BJ (cell line): Measurements from ENCODE around the gene IL1RAP. TPM values are rescaled to one million over a fixed set of nuclear protein-coding genes. Genes with fewer than 3 reads are reported as not detected.

Source experiments
- CTCF ChIA-PET: fragments of 350-600 bp; formaldehyde crosslinking; extraction: SDS; loops from one replicate; lab custom pipeline; 2021; ENCODE audit warnings: antibody characterized with exemption, inconsistent platforms; lab: Yijun Ruan, JAX
- POLR2A ChIA-PET: fragments of 300-600 bp; sonication (Branson Sonifier 250); formaldehyde crosslinking; extraction: SDS; loops from one replicate; lab custom pipeline; 2021; ENCODE audit warnings: antibody characterized with exemption; lab: Charles Lee
- DNase-seq: peaks from one replicate; pipeline ENCODE4 v3.0.0-alpha.2; 2011; ENCODE audit warnings: low read depth
- H3K27me3 ChIP-seq: 2 replicates; pipeline ENCODE4 v1.6.0; 2011; ENCODE audit warnings: low read length; ENCODE audit not compliant: control insufficient read depth, insufficient read depth
- H3K36me3 ChIP-seq: 2 replicates; pipeline ENCODE4 v1.5.1; 2011; ENCODE audit warnings: low read length; ENCODE audit not compliant: control insufficient read depth, insufficient read depth
- H3K4me3 ChIP-seq: 2 replicates; pipeline ENCODE4 v1.5.1; 2011; ENCODE audit warnings: low read depth, mild to moderate bottlenecking, control low read depth, low read length
- polyA plus RNA-seq: library from polyadenylated mRNA; depleted of rRNA; stranded (reverse); fragments of >200 nt; gene quantifications from 2 replicates; pipeline ENCODE4 v1.2.3, GENCODE V29; 2011
- TF ChIP-seq, protein P1 (sequence below): IDR thresholded peaks from 2 replicates; pipeline ENCODE4 v1.5.1; 2011; ENCODE audit warnings: low read depth, mild to moderate bottlenecking, control low read depth, inconsistent platforms, low read length, moderate library complexity; ENCODE audit not compliant: insufficient read depth

The IL1RAP gene
- polyA plus RNA-seq, 1 experiment: 8.6 TPM

DNA sequence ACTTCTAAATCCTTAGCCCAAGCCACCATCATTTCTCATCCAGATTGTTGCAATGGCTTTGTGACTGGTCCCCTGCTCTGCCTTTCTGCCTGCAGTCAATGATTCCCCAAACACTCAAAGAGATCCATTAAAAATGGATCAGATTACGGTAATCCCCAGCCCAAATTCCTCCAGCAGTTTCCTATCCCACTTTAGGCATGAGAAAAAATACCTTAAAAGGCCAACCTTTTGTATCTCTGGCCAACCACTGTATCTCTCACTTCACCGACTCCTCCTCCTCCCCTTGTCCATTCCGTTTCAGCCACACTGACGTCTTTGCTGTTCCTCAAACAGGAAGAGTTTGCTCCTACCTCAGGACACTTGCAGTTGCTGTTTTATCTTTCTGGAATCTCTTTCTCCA lies 20.9 kb upstream of the IL1RAP start:
- Histone ChIP-seq H3K4me3 (no peak overlapping the region), H3K27me3 (no peaks in the 10 kb centered on the region), H3K36me3 (no peaks in the 10 kb centered on the region)
- TF ChIP-seq, protein P1, sequence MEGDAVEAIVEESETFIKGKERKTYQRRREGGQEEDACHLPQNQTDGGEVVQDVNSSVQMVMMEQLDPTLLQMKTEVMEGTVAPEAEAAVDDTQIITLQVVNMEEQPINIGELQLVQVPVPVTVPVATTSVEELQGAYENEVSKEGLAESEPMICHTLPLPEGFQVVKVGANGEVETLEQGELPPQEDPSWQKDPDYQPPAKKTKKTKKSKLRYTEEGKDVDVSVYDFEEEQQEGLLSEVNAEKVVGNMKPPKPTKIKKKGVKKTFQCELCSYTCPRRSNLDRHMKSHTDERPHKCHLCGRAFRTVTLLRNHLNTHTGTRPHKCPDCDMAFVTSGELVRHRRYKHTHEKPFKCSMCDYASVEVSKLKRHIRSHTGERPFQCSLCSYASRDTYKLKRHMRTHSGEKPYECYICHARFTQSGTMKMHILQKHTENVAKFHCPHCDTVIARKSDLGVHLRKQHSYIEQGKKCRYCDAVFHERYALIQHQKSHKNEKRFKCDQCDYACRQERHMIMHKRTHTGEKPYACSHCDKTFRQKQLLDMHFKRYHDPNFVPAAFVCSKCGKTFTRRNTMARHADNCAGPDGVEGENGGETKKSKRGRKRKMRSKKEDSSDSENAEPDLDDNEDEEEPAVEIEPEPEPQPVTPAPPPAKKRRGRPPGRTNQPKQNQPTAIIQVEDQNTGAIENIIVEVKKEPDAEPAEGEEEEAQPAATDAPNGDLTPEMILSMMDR: no peak
- ChIA-PET POLR2A (no interaction called here), CTCF (no interaction called here)
- DNase-seq: no peak

DNA sequence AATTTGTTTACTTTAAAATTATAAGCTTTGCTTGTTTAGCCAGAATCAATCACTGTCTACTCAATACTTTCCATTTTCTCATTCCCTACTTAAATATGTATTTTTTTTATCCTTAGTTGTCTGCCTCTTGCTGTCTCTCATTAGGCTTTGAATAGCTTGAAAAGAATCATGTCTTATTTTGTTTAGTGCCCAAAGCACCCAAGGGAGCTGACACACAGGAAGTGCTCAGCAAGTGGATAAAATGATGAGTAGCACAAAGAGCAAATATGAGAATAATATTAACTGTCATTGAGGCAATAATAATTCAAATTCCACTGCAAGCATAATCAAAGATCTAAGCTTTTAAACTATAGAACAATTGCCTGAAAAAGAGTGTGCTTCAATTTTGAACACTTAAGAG lies 19.0 kb upstream of the IL1RAP start:
- TF ChIP-seq, protein P1: no peak
- no peak for DNase-seq
- peaks cover 1% of the 10 kb centered on the region; the same call in 1 of the 2 replicates for H3K27me3 ChIP-seq
- CTCF ChIA-PET: no interaction called here
- POLR2A ChIA-PET: no interaction called here
- H3K4me3 ChIP-seq: no peak overlapping the region
- no peaks in the 10 kb centered on the region for H3K36me3 ChIP-seq

DNA sequence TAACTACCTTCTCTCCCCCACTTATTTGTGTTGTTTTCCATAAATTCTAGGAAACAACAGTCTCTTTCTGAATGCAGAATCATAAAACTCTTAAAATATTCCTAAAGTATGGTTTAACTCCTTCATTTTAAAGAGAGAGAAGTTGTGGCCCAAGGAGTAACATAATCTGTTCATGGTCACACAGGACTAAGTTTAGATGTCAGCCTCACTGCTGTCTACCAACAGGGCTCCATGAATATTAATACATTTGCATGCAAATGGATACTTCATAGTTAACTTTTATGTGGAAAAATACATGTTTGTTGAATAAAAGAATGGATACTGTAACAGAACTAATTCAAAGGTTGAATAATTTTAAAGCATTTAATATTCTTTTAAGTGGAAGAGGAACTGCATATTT lies 18.5 kb upstream of the IL1RAP start:
- POLR2A ChIA-PET: no interaction called here
- no peaks in the 10 kb centered on the region for H3K36me3 ChIP-seq
- CTCF ChIA-PET: no interaction called here
- TF ChIP-seq, protein P1: no peak
- peaks cover 1% of the 10 kb centered on the region; the same call in 1 of the 2 replicates for H3K27me3 ChIP-seq
- DNase-seq: no peak
- no peak overlapping the region for H3K4me3 ChIP-seq

DNA sequence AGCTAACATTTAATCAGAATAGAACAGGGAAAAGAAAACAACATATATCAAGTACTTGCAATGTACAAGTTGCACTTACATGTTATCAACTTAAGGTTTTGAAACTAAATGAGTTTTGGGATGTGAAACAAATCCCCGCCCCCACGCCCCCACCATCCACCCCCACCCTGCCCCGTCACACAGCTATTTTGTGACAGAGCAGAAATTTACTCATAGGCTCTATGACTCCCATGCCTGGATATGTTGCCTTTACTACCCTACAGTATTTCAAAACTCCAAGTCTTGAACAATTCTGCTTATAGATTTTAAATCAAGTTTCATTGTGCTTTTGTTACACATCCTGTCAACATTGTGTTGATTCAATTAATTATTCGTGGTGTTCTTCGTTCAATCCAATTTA lies 18.1 kb upstream of the IL1RAP start:
- ChIA-PET CTCF (no interaction called here), POLR2A (no interaction called here)
- no peak for DNase-seq

DNA sequence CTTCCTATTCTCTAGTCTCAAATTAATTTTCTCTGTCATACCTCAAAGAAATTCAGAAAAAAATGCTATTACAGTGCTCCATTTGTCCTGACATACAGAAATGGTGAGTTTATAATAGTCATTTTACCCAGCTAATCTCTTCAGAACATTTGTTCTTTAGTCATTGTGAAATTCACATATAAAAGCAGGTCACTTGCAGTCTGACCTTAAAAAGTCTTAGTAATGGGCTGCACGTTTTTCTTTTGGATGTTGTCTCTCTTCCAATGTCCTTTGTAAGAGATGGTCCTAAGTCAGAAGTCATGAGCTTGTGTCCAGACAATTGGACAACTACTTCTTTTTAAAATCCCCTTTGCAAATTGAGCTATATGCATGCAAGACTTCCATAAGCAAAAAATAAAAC lies 17.0 kb upstream of the IL1RAP start:
- no peaks in the 10 kb centered on the region for H3K36me3 ChIP-seq
- H3K27me3 ChIP-seq: peaks cover 1% of the 10 kb centered on the region; the same call in 1 of the 2 replicates
- CTCF ChIA-PET: no interaction called here
- TF ChIP-seq, protein P1: no peak
- POLR2A ChIA-PET: no interaction called here
- no peak overlapping the region for H3K4me3 ChIP-seq
- no peak for DNase-seq

More for the DNA sequence above, 18.1 kb upstream of the IL1RAP start:
- TF ChIP-seq, protein P1: no peak
- Histone ChIP-seq H3K27me3 (peaks cover 1% of the 10 kb centered on the region; the same call in 1 of the 2 replicates), H3K36me3 (no peaks in the 10 kb centered on the region), H3K4me3 (no peak overlapping the region)
